Measurements from ENCODE around the gene GPATCH2.

- TF ChIP-seq POLR2A (IDR thresholded peaks at IDR 0.05; ENCODE audit: borderline replicate concordance, extremely low read depth, insufficient read depth, insufficient read length) (no peak), CTCF (IDR thresholded peaks at IDR 0.05 in 2 of 3, conservative IDR thresholded peaks at IDR 0.05 in 1 of 3; ENCODE audit: borderline replicate concordance in 1 of 3, insufficient read depth in 1 of 3, low read depth in 2 of 3, low read length in 2 of 3) (no peak), POLR2AphosphoS5 (IDR thresholded peaks at IDR 0.05; ENCODE audit: low read depth, low read length) (no peak), ZFX (IDR thresholded peaks at IDR 0.05) (no peak), REST (IDR thresholded peaks at IDR 0.05; ENCODE audit: low read depth) (no peak), SRF (IDR thresholded peaks at IDR 0.05; ENCODE audit: low read depth) (no peak), YY1 (IDR thresholded peaks at IDR 0.05; ENCODE audit: extremely low read depth, insufficient replicate concordance, low read depth, low read length) (no peak), ATF3 (IDR thresholded peaks at IDR 0.05) (no peak), MAX (IDR thresholded peaks at IDR 0.05) (no peak)
Observed at GRCh38 chr1:217432339-217432738, 198.6 kb downstream of the GPATCH2 start.
